IMR-90 (cell line): ENCODE measurements around the gene ARPC4. TPM values are rescaled to one million over a fixed set of nuclear protein-coding genes. Genes with fewer than 3 reads are reported as not detected.

Experiments
- ATAC-seq: fragments of 200-7000 bp; cut with Tn5 transposase; 2 replicates; pipeline ENCODE4 v1.9.1; 2020; ENCODE audit warnings: low read depth, mild to moderate bottlenecking, moderate library complexity
- BruUV-seq: library from RNA; stranded (reverse); fragments of 400-500 nt; replicated peaks from 2 replicates; lab custom pipeline; 2021; lab: Mats Ljungman, UMichigan
- CTCF ChIA-PET: fragments of 300-600 bp; formaldehyde crosslinking; extraction: SDS; loops from one replicate; lab custom pipeline; 2021; ENCODE audit warnings: antibody characterized with exemption; lab: Yijun Ruan, JAX
- POLR2A ChIA-PET: fragments of 300-600 bp; sonication (Branson Sonifier 250); formaldehyde crosslinking; loops from one replicate; lab custom pipeline; 2022; ENCODE audit warnings: antibody characterized with exemption; ENCODE audit not compliant: unreplicated experiment; lab: Charles Lee
- DNase-seq: peaks from one replicate; pipeline ENCODE4 v3.0.0; 2013
- H2AFZ ChIP-seq: replicated peaks from 2 replicates; pipeline ENCODE3; 2013; ENCODE audit warnings: low read length, mild to moderate bottlenecking; ENCODE audit not compliant: poor library complexity
- H2AK5ac ChIP-seq: 2 replicates; pipeline ENCODE4 v1.6.1; 2013; ENCODE audit warnings: low read depth, low read length, inconsistent platforms
- H2AK9ac ChIP-seq: replicated peaks from 2 replicates; pipeline ENCODE3; 2013; ENCODE audit warnings: mild to moderate bottlenecking, low read depth, low read length, moderate library complexity; ENCODE audit not compliant: poor library complexity
- H2BK120ac ChIP-seq: 2 replicates; pipeline ENCODE4 v1.6.1; 2013; ENCODE audit warnings: low read depth, low read length, inconsistent platforms
- H2BK15ac ChIP-seq: 3 replicates; pipeline ENCODE4 v1.6.1; 2013; ENCODE audit warnings: low read depth, low read length, inconsistent platforms
- H2BK20ac ChIP-seq: 2 replicates; pipeline ENCODE4 v1.6.1; 2013; ENCODE audit warnings: low read depth, mild to moderate bottlenecking, inconsistent platforms, low read length, moderate library complexity
- H2BK5ac ChIP-seq: 2 replicates; pipeline ENCODE4 v1.6.1; 2013; ENCODE audit warnings: mild to moderate bottlenecking, low read depth, low read length, inconsistent platforms; ENCODE audit not compliant: poor library complexity, severe bottlenecking
- H3K14ac ChIP-seq: replicated peaks from 2 replicates; pipeline ENCODE4 v1.6.1; 2013; ENCODE audit warnings: low read depth, low read length, inconsistent platforms
- H3K18ac ChIP-seq: 2 replicates; pipeline ENCODE4 v1.6.1; 2013; ENCODE audit warnings: low read depth, low read length, control low read depth
- H3K23ac ChIP-seq: 2 replicates; pipeline ENCODE4 v1.6.1; 2013; ENCODE audit warnings: low read depth, low read length, inconsistent platforms
- H3K27ac ChIP-seq: 2 replicates; pipeline ENCODE4 v1.5.1; 2013; ENCODE audit warnings: mild to moderate bottlenecking, control low read depth, low read length; ENCODE audit not compliant: insufficient read depth
- H3K27me3 ChIP-seq: 2 replicates; pipeline ENCODE4 v1.6.1; 2013; ENCODE audit warnings: low read length; ENCODE audit not compliant: control insufficient read depth, insufficient read depth
- H3K36me3 ChIP-seq: 2 replicates; pipeline ENCODE4 v1.6.1; 2013; ENCODE audit warnings: low read length, mixed read lengths; ENCODE audit not compliant: control insufficient read depth, insufficient read depth
- H3K4ac ChIP-seq: 2 replicates; pipeline ENCODE4 v1.6.1; 2013; ENCODE audit warnings: low read depth, low read length, inconsistent platforms
- H3K4me1 ChIP-seq: 2 replicates; pipeline ENCODE4 v1.6.1; 2013; ENCODE audit warnings: low read length, mixed read lengths; ENCODE audit not compliant: control insufficient read depth, insufficient read depth
- H3K4me2 ChIP-seq: 2 replicates; pipeline ENCODE4 v1.6.1; 2013; ENCODE audit warnings: low read depth, mild to moderate bottlenecking, control low read depth, low read length, moderate library complexity
- H3K4me3 ChIP-seq: 2 replicates; pipeline ENCODE4 v1.5.1; 2013; ENCODE audit warnings: low read depth, mild to moderate bottlenecking, control low read depth, low read length, moderate library complexity; ENCODE audit not compliant: insufficient read depth
- H3K56ac ChIP-seq: 2 replicates; pipeline ENCODE4 v1.6.1; 2013; ENCODE audit warnings: low read length, inconsistent platforms; ENCODE audit not compliant: insufficient read depth; ENCODE audit errors: extremely low read depth
- H3K79me1 ChIP-seq, 2 experiments: 2 replicates each; pipeline ENCODE4 v1.6.1; 2013; ENCODE audit warnings: low read length in 2 of 2, inconsistent platforms in 1 of 2, low read depth in 1 of 2
- H3K9ac ChIP-seq: 2 replicates; pipeline ENCODE4 v1.6.1; 2013; ENCODE audit warnings: low read depth, low read length, control low read depth
- H3K9me1 ChIP-seq: 2 replicates; pipeline ENCODE4 v1.6.1; 2013; ENCODE audit warnings: low read length, inconsistent platforms; ENCODE audit not compliant: insufficient read depth
- H3K9me3 ChIP-seq: 2 replicates; pipeline ENCODE4 v1.6.1; 2013; ENCODE audit warnings: low read length; ENCODE audit not compliant: control insufficient read depth, insufficient read depth
- H4K20me1 ChIP-seq: 2 replicates; pipeline ENCODE4 v1.6.1; 2013; ENCODE audit warnings: low read length, inconsistent platforms; ENCODE audit not compliant: insufficient read depth
- H4K5ac ChIP-seq: 2 replicates; pipeline ENCODE4 v1.6.1; 2013; ENCODE audit warnings: mild to moderate bottlenecking, low read depth, low read length, control low read depth
- H4K8ac ChIP-seq, 2 experiments: 2 replicates each; pipeline ENCODE4 v1.6.1; 2013; ENCODE audit warnings: low read depth in 2 of 2, low read length in 2 of 2, control low read depth in 1 of 2, inconsistent platforms in 1 of 2
- H4K91ac ChIP-seq: 2 replicates; pipeline ENCODE4 v1.6.1; 2013; ENCODE audit warnings: low read depth, low read length, inconsistent platforms; ENCODE audit not compliant: insufficient read depth
- CEBPB ChIP-seq: IDR thresholded peaks from 2 replicates; pipeline ENCODE4 v1.6.1; 2012; ENCODE audit warnings: low read depth, low read length, improper control_type of control experiment
- WGBS, 2 experiments: methylation state at CpG; one replicate each; pipeline versions ENCODE4 v1.1.5 to v1.1.7; 2013; ENCODE audit warnings: missing lambda C conversion rate in 2 of 2; ENCODE audit not compliant: insufficient read length in 1 of 2; ENCODE audit errors: extremely low coverage in 2 of 2; 5-methylcytosine and 5-hydroxymethylcytosine counted together
- dilution Hi-C: fragments of 300-500 bp; cut with HindIII; formaldehyde crosslinking; loops from one replicate; pipeline ENCODE4 v1.14.3; 2018; ENCODE audit warnings: low sequenced_read_pairs; ENCODE audit not compliant: unreplicated experiment
- in situ Hi-C: fragments of 300-500 bp; cut with MboI; formaldehyde crosslinking; loops from 3 replicates; pipeline ENCODE4 v1.14.3; 2019; ENCODE audit warnings: low sequenced_read_pairs, inconsistent platforms, mixed read lengths
- intact Hi-C: fragments of 100-400 bp; cut with micrococcal nuclease; formaldehyde crosslinking; loops from 2 replicates; pipeline ENCODE4 v1.10.0; 2022
- polyA plus RNA-seq, 3 experiments: library from polyadenylated mRNA; depleted of rRNA; stranded (reverse); fragments of >200 nt; gene quantifications; 2 replicates each; pipeline ENCODE4 v1.2.3, GENCODE V29; 2012; ENCODE audit warnings: low replicate concordance in 1 of 3
- total RNA-seq: library from RNA; depleted of rRNA; stranded (reverse); fragments of >200 nt; gene quantifications from 2 replicates; pipeline ENCODE4 v1.2.3, GENCODE V29; 2012

Gene ARPC4
- total and polyA plus RNA-seq, 2 of the 4 experiments (the other 2 are of a cell fraction): 188 to 383 TPM

DNA sequence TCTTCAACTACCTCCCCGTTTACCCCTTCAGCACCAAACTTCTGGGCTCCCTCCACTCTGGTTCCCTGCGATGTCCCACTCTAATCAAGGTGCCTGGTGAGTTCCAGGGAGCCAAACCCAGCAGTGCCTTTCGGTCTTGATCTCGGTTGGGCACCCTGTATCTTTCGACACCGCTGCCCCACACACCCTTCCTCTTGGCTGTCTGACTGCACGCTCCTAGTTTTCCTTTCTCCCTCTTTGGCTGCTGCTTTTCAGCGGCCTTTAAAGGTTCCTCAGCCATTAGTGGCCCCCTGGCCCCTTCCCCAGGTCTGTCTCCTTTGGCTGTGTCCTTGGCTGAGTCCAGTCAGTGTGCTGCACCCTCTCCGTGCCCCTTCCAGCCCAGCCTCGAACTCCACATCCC is 18.0 kb downstream of the ARPC4 start:
- in situ Hi-C loops: no loop called here

More for the DNA sequence above, 18.0 kb downstream of the ARPC4 start:
- H3K23ac ChIP-seq: peak overlapping the region; percentile 81
- WGBS, 2 experiments: 74% methylated on average over 5 of the region's 10 CpGs; no CpG with 5 or more reads in 1 of the 2 experiments
- peaks cover 0 to 11% of the 10 kb centered on the region in 2 experiments; a peak in 1 of 4 replicates for H3K79me1 ChIP-seq
- no peaks in the 10 kb centered on the region for H3K9me3 ChIP-seq
- peak overlapping the region; percentile 59 for H4K5ac ChIP-seq
- peak overlapping the region; percentile 66; the same call in 1 of the 2 replicates for H4K91ac ChIP-seq
- intact Hi-C loops: no loop called here
- H3K27me3 ChIP-seq: no peaks in the 10 kb centered on the region
- no peak overlapping the region for H2BK5ac ChIP-seq
- H3K9ac ChIP-seq: 0 out of 2 replicates have a peak overlapping the region, but pooled peaks have one; percentile 19
- H3K9me1 ChIP-seq: peaks cover 4% of the 10 kb centered on the region
- no peak for TF ChIP-seq CEBPB
- H3K4me3 ChIP-seq: no peak overlapping the region
- no peak for DNase-seq
- peak overlapping the region; percentile 95 for H2AK9ac ChIP-seq
- H3K4ac ChIP-seq: peak overlapping the region; percentile 80
- POLR2A ChIA-PET: no interaction called here
- peak overlapping the region; percentile 79 for H2AK5ac ChIP-seq
- peaks cover 7% of the 10 kb centered on the region for H3K4me1 ChIP-seq
- dilution Hi-C loops: no loop called here
- ATAC-seq: no peak
- CTCF ChIA-PET: no interaction called here
- H2AFZ ChIP-seq: peak overlapping the region; percentile 87
- peak overlapping the region; percentile 42; the same call in 1 of the 2 replicates for H3K14ac ChIP-seq
- no peak overlapping the region for H2BK20ac ChIP-seq
- no peak overlapping the region for H3K18ac ChIP-seq
- peak overlapping the region; percentile 75; the same call in 1 of the 2 replicates for H3K4me2 ChIP-seq
- BruUV-seq: no TSS peak
- H4K20me1 ChIP-seq: peaks cover 8% of the 10 kb centered on the region
- peak overlapping the region; percentile 50; the same call in 1 of the 2 replicates for H3K56ac ChIP-seq
- H4K8ac ChIP-seq: peak overlapping the region; percentile 72 to 93
- no peak overlapping the region for H3K27ac ChIP-seq
- H2BK15ac ChIP-seq: no peak overlapping the region
- H2BK120ac ChIP-seq: 0 out of 2 replicates have a peak overlapping the region, but pooled peaks have one; percentile 32
- H3K36me3 ChIP-seq: peaks cover 20% of the 10 kb centered on the region
